Cerebellar nuclear complex (tissue), 1 donor: ENCODE measurements around the gene ZNF248.
"Not testable (repeated sequence)": the region's sequence is repeated elsewhere in the genome, so short reads cannot be mapped to it uniquely, and the experiment has no call there.

Experiments used
- DNase-seq, 2 experiments: peaks; one replicate each; lab custom pipeline; 2025; lab: John Stamatoyannopoulos, UW

The ZNF248 gene

DNA sequence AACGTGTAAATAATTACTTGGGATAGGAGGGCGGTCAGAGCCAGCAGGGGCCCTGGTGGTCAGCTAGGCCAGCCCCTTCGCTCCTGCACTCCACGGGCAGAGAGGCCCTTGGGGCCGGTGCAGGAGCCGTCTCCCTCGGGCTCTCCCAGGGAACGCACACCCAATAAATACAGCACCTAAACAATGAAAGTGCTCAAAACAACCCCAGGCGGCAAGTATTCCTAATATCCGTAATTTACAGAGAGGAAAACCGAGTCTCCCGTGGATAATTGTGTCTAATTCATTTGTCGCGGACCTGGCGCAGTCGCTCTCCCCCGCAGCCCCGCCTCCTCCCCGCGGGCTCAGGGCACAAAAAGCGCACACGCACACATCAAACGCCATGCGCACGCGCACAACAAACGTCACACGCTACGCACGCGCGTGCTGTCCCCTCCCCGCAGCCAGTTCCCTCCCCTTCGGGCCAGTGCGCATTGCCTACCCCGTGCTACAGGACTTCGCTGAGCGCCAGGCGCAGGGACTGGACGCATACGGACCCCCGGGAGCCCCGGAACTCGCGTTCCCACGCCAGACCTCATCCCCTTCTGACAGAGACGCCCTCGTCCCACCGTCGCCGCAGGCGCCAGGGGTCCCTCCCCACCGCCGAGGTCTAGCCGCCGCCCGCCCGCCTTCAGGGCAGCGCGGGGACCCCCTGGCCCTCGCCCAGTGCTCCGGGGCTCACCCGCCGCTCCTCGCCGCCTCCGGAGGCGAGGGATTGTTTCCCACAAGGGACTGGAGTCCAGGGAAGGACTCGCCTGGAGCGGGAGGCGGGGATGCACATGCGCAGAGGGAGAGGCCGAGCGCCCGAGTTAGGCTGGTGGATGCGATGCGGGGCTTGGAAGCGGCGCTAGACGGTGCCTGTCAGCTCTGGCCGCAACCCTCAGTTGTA is at the start of gene ZNF248:
TSS of gene ZNF248 (minus strand) at position 324 of the 925 bp plus-strand sequence. CDS start 1,300 bp downstream, outside the sequence.
- DNase-seq = peak; percentile 71 to 75

DNA sequence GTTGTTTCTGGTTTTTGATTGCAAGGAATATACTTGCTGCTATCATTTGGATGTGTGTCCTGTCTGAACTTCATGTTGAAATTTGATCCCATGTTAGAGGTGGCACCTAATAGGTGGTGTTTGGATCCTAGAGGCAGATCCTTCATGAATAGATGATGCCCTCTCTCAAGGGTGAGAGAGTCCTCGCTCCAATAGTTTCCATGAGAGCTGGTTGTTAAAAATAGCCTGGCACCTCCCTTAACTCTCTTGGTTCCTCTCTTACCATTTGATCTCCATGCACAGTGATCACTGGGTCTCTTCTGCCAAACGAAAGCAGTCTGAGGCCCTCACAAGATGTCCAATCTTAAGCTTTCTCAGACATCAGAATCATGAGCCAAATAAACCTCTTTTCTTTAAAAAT is 49.0 kb upstream of the ZNF248 start:
- no peak for DNase-seq

DNA sequence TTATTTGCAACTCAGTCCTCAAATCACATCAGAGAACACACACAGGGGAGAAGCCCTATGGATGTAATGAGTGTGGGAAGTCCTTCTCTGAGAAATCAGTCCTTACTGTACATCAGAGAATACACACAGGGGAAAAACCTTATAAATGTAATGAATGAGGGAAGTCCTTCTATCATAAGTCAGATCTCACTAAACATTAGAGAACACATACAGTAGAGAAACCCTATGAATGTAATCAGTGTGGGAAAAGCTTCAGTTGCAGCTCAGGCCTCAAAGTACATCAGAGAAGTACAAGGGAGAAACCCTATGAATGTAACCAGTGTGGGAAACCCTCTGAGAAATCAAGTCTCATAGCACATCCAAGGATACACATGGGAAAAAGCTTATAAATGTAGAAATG is 39.0 kb upstream of the ZNF248 start:
- DNase-seq = no peak

DNA sequence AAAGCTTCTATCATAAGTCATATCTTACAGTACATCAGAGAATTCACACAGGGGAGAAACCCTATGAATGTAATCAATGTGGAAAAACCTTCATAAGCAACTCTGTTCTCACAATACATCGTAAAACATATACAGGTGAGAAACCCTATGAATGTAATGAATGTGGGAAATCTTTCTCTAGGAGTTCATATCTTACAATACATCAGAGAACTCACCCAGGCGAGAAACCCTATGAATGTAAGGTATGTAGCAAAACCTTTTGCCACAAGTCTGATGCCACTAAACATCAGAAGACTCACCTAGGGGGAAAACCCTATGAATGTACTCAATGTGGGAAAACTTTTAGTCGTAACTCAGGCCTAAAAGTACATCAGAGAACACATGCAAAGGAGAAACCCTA is 38.3 kb upstream of the ZNF248 start:
- no peak for DNase-seq

DNA sequence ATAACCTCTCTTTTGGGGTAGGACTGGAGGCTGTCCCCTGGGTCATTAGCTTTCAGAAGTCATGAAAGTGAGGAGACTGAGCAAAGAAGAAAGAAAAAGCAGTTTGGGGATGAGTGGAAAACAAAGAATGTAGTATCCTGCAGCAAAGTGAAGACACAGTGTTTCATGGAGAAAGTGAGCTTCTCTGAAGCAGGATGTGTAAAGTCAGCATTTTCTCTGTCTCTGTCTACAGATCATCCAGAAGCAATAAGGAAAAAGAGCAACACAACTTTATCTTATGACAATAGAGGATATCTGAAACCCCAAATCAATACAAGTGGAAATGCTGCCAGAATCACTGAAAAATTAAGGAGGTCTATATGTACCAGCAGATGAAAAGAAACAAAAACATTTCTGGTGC is 28.4 kb upstream of the ZNF248 start:
- DNase-seq = no peak

DNA sequence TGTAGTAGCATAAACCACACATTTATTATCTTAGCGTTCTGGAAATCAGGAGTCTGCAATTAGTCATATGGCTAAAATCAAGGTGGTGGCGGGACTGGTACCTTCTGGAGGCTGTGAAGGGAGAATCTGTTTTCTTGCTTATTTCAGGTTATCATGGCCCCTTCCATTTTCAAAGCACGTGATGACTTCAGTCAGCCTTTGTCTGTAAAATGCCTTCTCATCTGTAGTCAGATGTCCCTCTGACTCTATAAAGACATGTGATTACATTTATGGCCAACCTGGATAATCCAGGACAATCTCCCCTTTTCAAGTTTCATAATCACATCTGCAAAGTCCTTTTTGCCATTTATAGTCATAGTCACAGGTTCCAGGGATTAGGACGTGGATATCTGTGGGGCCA is 15.5 kb upstream of the ZNF248 start:
- DNase-seq = no peak

- DNase-seq = no peak
Measured at GRCh38 chr10:37872283-37872682, 14.9 kb upstream of the ZNF248 start.

GRCh38 chr10:37871568-37872251 is 14.3 kb upstream of the ZNF248 start:
- DNase-seq = no peak

DNA sequence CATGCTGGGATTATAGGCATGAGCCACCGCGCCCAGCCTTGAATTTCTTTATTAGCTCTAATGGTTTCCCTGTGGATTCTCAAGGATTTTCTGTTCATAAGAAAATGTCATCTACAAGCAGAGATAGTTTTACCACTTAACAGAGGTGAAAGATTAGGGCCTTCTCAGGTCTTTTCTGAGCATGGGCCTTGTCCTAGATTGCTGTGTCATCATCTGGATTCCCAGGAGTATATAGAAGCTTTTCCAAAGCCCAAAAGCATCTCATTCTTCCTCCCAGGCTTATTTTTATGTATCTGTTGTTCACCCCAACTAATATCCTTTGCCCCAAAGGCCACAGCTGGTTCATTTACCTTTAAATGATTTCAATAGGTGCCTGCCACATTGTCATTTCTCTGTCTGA is 13.7 kb upstream of the ZNF248 start:
- DNase-seq = no peak

- no peak for DNase-seq
Measured at GRCh38 chr10:37868796-37869195, 11.4 kb upstream of the ZNF248 start.

DNA sequence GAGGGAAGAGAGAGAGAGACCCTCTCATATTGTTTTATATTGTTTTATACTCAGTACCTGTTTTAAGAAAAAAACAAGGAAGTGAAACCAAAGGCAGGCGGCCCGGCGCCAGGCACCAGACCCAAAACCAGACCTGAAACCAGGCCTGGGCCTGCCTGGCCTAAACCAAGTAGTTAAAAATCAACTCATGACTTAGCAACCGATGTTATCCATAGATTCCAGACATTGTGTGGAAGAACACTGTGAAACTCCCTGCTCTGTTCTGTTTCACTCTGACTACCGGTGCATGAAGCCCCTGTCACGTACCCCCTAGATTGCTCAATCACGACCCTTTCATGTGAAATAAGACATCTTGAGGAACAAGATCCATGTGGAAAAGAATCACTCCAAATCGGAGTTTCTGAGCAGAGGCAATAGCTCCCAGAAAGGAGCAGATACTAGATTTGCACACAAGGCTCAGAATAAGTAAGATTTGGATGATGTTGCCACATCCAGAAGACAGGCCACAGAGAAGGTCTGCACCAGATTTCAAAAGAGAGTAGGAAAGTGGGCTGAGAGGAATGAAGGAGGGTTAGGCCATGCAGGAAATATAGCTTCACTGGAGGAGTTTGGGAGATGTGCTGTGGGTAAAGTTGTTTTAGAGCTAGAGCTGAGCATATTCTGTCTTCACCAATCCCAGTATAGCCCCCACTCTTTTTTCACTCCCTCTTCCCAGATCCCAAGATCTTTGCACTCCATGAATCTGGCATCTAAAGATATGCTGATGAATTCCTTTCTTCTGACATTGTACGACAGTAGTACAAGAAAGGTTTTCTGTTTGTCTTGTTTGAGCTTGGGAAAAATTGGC is 8.8 kb upstream of the ZNF248 start:
- no peak for DNase-seq

DNA sequence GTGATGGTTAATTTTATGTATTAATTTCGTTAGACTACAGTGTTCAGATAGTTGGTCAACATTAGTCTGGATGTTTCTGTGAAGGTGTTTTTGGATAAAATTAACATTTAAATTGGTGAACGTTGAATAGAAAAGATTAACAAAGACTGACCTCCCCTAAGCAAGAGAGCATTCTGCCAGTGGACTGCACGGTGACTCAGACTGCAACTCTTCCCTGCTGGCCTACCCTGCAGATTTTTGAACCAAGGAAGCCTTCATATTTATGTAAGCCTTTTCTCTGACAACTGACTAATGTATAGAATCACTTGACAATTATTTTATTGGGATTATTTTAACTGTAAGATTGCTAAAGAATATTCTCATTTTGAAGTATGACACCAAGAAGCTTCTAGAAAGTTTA is 7.9 kb upstream of the ZNF248 start:
- no peak for DNase-seq

GRCh38 chr10:37860494-37861190 is 3.2 kb upstream of the ZNF248 start:
- DNase-seq = no peak

DNA sequence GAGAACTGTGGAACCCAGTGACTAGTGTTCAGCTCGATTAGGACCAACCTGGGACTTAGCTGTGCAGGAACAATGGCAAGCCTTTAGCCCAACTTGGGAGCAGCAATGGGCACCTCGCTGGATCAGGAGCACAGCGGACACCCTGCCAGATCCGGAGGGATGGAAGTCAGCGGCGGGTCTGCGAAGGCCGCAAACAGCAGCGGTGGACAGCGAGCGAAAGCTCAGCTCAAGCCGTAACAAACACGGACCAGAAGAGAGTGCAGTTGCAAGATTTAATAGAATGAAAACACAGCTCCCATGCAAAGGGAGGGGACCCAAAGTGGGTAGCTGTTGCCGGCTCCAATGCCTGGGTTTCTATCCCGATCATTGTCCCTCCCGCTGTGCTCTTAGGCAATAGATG is 1.9 kb upstream of the ZNF248 start:
- DNase-seq = not testable (repeated sequence)

DNA sequence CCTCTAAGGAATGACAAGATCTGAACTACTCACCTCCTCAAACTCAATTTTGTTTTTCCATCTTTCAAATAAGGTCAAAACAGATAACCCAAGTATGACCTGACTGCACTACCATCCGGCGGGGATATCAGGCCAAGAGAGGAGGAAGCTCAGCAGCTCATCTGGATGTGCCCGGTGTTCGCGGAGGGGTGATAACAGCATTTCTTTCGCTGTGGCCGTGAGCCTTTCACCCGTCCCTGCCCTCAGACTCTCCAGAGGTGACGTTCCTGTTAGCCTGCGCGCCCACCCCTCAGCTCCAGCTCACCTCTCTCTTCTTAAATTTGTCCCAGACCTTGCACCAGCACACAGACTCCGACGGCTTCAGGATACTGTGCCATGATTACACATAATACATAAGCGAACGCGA is 526 bp downstream of the ZNF248 start:
- no peak for DNase-seq

DNA sequence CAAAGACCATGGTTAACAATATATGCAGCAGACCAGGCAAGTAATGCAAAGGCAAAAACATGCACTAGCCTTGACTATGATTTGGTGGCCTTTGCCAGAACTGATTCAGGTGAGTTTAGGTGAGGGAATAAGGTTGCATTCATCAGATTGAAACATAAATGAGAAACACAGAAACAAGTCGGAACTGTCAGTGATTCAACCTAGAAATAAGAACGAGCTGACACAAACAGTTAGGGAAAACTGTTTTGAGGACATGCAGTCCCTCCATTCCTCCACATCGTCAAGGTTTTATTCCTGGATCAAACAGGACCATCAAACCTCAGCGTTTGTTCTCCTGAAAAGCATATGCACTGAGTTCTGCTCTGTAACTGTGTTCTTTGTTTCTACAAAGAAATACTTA is 1.8 kb downstream of the ZNF248 start:
- DNase-seq = no peak

- no peak for DNase-seq
Measured at GRCh38 chr10:37854626-37855025, 2.8 kb downstream of the ZNF248 start.

GRCh38 chr10:37844644-37845043 is 12.8 kb downstream of the ZNF248 start:
- DNase-seq = no peak

DNA sequence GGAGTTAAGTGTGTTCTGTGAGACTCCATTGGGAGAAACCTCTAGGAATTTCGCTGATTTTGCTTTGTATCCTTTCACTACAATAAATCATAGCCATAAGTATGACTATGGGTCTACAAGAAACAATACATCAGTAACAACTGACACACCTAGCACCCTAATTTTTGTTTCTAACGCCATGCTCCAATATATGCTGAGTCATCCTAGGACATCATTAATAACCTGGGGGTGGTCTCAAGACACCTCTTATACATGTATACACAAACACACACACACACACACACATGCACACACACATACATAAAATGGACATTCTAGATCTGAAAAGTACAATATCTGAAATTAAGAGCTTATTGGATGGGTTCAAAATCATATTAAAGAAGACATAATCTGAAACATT is 18.2 kb downstream of the ZNF248 start:
- no peak for DNase-seq

DNA sequence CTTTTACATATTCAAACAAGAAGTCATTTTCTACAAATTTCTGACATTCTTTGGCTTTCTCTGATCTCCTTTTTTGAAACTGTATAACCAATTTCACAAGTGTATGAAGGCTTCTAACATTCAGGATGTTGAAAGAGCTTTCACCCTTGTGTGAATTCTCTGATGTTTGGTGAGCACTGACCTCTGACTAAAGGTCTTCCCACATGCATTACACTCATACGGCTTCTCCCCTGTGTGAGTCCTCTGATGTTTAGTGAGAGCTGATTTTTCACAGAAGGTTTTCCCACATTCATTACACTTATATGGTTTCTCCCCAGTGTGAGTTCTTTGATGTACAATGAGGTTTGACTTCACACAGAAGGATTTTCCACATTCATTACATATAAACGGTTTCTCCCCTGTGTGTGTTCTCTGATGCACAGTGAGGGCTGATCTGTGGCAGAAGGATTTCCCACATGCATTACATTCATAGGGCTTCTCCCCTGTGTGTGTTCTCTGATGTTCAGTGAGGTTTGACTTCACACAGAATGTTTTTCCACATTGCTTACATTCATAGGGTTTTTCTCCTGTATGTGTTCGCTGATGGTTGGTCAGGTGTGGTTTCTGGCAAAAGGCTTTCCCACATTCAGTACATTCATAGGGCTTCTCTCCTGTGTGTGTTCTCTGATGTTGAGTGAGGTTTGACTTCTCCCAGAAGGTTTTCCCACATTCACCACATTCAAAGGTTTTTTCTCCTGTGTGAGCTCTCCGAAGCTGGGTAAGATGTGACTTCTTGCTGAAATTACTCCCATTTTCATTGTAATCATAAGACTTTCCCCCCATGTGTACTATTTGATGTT is 25.7 kb downstream of the ZNF248 start:
- no peak for DNase-seq

GRCh38 chr10:37826806-37827205 is 30.6 kb downstream of the ZNF248 start:
- DNase-seq = no peak
